COLO829 (cell line): Measurements from ENCODE around the gene BMP3.
"Not testable (repeated sequence)": the region's sequence is repeated elsewhere in the genome, so short reads cannot be mapped to it uniquely, and the experiment has no call there.

Source experiments
- DNase-seq: peaks from one replicate; pipeline ENCODE4 v3.0.0; 2012; ENCODE audit warnings: low spot score

The BMP3 gene, protein sequence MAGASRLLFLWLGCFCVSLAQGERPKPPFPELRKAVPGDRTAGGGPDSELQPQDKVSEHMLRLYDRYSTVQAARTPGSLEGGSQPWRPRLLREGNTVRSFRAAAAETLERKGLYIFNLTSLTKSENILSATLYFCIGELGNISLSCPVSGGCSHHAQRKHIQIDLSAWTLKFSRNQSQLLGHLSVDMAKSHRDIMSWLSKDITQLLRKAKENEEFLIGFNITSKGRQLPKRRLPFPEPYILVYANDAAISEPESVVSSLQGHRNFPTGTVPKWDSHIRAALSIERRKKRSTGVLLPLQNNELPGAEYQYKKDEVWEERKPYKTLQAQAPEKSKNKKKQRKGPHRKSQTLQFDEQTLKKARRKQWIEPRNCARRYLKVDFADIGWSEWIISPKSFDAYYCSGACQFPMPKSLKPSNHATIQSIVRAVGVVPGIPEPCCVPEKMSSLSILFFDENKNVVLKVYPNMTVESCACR

DNA sequence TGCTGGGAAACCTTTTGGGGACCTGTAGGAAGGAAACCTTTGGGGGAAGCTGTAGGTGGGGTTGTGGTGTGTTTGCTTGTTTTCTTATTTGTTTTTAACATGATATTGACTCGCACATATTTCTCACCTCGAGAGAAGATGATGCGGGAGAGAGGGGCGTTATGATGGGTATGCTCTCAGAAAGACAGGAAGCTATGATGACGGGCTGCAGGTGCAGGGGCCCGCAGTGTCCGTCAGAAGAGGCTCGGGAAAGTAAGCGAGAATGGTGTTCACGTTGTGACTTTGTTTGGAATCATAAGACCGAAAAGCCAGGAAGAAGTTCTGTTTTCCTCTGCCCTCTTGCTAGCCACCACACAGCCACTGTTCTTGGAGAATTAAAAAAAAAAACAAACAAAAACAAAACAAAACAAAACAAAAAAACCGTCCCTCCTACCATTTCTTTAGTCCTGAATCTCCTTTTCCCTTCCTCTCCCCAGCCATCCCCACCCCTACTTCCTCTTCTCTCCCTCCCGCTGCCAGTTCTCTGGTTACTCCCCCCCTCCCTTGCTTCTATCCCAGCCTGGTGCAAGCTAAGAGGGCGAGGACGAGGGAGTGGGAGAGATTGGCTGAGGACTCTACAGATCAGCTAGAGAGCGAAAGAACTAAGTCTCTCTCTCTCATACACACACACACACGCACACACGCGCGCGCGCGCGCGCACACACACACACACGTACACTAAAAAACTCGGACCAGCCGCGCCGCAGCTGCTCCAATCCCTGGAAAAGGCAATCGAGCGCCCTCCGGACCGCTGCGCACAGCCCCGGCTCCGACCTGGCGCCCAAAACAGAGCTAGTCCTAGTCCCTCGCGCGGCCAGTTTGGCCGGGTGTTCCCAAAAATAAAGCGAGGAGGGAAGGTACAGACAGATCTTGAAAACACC, at the start of gene BMP3:
BMP3 (plus strand) TSS at position 648 of the 920 bp plus-strand sequence. CDS start 577 bp downstream, outside the sequence.
- DNase-seq, result no peak

DNA sequence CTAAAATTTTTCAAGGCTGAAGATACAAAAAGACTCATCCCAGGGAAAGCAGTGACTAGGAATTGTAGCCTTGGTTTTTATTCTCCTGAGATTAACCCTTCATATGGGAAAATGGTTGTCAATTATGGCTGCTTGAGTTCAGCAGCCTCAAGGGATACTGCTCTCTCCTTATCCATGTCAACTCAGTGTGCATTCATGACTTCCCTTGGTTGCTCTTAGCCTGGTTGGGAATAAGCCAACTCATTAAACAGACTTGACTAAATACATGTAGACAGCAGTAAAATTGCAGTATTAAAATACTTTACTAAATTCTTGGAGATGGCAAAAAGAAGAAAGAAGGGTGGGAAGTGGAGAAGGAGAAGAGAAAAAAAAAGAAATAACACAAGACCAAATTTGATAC, 44.5 kb upstream of the BMP3 start:
- DNase-seq, result no peak

DNA sequence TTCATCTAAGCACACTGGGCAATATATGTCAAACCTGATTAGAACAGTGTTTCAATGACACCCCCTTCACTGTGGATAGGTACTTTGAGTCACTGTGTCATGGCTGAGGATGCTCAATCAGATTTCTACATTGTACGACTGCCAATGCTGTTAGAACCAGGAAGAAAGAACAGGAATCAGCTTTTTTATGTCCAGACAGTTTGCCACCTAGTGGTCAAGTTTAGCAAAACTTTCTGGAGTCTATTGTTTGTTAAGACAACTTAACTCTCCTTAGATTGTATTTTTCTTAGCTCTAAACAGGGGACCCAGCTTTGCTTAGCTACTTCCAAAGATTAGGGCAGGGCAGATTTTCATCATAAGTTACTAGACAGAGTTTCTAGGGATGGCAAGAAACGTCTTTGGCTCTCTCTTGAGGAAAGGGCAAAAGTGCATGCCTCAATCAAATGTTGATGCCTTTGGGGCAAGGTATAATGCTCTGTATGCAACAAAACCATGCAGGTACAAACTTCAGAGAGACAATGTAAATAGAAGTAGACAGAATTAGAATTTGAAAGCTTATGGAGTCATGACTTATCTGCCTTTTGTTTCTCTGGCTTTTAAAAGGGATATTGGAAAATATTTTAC, 40.5 kb upstream of the BMP3 start:
- DNase-seq, result peak; percentile 43

DNA sequence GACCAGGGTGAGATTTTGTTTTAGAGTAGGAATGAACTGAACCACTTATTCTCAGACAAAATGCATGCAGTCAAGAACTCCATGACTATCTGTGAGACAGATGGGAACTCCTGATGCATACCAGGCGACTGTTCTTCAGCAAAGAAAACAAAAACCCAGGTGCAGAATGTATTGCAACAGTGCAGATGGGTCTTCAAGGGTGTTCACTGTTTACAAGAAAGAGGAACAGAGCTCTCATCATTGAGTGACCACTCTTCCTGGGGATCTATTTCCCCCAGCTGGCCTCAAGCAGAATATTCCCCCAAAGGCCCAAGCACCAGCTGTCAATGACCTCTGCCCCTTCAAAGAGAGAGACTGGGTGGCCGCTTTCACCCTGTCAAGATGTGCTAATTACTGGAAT, 39.7 kb upstream of the BMP3 start:
- no peak for DNase-seq

DNA sequence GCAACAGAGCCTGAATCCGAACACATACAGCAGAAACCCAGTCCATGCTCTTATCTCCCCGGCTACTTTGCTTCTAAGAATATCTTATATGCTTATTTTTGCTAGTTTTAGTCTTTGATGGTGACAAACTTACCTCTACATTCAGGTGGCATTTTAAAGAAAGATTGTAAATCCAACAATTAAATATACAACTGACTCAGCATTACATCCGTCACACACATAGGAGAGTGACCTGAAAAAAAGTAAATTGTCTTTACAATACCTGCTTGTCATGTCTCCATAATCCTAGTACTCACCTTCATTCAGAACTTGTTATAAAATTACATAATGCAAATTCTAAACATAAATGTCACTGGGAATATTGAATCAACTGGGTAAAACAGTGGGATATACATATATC, 30.6 kb upstream of the BMP3 start:
- no peak for DNase-seq

DNA sequence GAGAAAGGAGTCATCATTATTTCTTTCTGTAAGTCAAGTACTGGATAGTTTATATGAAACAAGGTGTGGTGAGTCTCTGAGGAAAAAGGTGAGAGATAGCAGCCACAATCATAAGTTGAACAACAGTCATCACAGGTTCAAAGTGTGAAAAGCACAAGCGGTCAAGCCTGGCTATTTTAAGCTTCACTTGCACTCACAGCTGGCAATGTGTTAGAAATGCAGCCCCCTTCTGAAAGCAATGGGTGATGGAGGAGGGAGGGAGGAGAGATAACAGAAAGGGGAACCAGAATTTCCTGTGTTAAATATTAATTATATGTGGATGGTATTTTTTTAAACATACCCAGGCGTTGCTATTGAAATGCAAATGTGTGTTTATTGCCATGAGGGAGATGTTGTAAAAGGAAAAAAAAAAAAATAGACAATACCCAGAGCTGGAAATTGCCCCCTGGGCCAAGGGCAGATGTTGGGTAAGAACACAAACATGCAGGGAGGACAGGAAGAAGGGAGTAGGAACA, 26.9 kb upstream of the BMP3 start:
- DNase-seq, result no peak

DNA sequence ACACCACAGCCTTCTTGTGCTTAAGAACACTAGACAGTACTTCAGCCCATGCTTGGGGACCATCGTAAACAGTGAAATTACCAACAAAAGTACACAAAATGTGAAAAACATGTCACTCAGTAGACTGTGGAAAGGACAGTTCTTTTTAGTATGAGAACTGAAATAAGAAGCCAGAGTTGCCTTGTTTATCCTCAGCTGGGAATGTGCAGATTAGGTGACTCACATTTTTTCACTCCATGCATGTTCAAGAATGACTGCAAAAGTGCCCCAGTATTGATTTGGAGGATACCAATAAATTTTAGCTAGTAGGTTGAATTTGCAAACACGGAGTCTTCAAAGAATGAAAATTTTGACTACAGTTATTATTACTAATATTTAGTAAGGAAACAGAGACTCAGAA, 23.1 kb upstream of the BMP3 start:
- no peak for DNase-seq

DNA sequence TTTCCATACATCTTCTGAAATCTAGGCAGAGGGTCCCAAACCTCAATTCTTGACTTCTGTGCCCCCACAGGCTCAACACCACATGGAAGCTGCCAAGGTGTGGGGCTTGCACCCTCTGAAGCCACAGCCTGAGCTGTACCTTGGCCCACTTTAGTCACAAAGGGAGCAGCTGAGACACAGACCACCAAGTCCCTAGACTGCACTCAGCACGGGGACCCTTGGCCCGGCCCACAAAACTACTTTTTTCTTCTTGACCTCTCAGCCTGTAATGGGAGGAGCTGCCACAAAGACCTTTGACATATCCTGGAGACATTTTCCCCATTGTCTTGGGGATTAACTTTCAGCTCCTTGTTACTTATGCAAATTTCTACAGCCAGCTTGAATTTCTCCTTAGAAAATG, 13.9 kb upstream of the BMP3 start:
- DNase-seq, result not testable (repeated sequence)

DNA sequence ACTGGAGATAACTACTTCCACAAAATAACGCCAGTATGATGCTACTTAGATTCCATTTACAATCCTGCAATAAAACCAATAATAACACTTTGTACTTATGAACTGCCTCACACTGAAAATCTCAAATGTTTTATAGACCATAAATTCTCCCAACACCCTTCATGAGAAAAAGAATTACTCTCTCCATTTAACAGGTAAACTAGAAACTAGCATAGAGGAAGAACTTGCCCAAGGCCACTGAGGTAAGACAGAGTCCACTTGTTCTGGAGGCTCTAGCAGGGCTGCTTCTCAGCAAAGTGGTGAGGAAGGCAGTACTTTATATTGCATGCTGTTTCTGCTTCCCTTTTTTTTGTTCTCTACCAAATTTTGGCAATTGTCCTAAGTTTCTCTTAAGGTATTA, 11.5 kb upstream of the BMP3 start:
- DNase-seq, result no peak

DNA sequence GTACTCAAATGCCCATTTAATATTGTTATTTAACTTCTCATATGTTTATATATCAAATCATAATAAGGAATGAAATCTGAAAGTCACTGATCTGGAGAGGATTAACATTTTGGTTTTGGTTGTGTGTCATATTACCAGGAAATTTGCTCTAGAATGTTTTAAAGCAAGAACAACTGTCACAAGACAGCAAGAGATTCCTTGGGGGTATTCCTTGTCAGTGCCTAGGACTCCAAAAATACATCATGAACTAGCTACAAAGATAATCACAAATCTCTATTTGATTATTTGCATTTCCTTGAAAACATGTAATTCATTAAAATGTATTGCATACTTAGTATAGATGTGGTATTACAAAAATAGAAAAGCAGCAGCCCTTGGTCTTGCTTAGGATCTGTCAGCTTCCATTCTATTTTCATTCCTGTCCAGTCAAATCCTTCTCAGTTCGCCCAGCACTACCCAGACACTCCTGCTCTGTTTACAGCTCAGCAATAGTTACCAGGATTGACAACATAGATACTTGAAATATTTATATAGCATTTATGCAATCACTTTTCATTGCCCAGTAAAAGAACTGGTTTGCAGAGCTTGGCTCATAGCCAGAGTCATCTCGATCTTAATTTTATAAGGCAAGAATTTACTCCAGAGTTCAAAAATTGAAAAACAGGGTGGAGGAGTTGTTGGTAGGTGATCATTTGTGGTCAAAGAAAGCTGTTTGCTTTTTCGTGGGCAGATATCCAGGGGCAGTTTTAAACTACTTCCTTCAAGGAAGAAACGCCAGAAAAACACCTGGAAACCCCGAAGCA, 9.2 kb upstream of the BMP3 start:
- DNase-seq, result no peak

DNA sequence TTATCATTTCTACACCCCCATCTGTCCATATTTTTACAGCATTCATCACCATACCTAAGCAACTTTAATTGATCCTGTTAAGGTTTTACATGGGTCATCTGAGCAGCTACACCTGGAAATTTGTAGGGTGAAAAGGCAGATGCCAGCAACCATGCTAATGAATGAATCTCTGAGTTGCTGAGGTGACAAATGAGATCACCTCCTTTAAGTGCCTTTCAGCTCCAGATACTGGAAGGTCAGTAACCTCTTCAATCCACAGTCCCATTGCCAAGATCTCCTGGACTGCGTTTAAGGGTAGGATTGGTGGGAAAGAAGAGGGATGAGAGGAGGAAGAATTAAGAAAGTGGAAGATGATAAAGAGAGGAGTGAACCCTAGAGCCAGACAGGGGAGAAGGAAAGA, 8.5 kb upstream of the BMP3 start:
- no peak for DNase-seq

DNA sequence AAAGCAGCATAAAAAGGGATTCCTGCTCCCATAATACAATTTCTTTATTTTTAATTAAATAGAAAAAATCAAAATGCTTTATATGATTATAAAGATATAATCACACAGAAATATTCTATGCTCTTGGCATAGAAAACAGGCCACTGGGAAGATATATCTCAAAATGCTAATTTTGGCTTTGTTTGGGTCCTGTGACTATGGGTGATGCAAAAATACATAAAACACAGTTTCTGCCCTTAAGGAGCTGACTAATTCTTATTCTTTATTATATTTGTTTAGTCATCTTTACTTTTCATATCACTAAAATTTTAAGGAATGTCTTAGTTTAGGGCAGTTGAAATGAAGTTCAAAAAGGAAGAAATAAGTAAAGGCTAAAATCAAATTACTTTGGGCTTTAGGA, 7.0 kb upstream of the BMP3 start:
- DNase-seq, result no peak

DNA sequence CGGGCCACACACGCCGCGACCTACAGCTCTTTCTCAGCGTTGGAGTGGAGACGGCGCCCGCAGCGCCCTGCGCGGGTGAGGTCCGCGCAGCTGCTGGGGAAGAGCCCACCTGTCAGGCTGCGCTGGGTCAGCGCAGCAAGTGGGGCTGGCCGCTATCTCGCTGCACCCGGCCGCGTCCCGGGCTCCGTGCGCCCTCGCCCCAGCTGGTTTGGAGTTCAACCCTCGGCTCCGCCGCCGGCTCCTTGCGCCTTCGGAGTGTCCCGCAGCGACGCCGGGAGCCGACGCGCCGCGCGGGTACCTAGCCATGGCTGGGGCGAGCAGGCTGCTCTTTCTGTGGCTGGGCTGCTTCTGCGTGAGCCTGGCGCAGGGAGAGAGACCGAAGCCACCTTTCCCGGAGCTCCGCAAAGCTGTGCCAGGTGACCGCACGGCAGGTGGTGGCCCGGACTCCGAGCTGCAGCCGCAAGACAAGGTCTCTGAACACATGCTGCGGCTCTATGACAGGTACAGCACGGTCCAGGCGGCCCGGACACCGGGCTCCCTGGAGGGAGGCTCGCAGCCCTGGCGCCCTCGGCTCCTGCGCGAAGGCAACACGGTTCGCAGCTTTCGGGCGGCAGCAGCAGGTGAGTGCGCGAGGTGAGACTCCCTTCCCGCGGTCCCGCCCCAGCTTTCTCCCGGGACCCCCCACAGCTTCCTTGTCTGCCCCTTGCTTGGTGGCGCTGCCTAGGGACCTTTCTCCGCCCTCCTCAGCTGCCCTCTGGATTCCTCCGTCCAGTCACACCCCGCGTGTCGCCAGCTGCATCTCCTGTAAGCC, 678 bp downstream of the BMP3 start:
- DNase-seq, result no peak

DNA sequence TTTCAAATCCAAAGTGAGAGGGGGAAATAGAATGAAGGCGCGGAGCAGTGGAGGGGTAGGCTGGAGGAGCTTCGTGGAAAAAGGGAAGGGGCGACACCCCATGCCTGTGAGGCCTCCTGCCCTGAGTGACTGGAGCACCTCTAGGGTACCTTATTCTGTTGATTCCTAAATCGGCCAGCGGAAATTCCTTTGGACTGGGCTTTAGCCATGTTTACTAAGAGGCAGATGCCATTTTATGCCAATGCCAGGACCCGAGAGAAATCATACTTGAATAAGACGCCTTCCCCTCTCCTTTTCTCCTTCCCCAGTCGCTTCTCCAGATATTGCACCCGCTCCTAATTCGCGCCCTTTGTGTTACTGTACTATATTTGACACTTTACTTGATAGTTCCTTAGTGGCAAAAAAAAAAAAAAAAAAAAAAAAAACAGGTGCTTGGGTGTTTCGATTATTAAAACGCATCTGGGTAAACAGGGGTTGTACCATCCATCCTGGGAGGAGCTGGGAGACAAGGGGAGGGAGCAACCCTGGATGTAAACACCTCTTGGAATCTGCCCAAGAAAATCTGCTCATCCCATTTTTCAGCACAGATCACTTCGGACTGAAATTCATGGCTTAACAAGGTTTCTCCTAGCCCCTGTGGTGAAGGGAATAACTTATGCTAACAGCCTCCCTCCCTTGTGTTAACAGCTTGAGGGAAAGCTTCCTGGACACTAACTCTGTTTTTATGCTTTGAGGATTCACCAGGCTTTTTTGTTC, 1.5 kb downstream of the BMP3 start:
- DNase-seq, result no peak

DNA sequence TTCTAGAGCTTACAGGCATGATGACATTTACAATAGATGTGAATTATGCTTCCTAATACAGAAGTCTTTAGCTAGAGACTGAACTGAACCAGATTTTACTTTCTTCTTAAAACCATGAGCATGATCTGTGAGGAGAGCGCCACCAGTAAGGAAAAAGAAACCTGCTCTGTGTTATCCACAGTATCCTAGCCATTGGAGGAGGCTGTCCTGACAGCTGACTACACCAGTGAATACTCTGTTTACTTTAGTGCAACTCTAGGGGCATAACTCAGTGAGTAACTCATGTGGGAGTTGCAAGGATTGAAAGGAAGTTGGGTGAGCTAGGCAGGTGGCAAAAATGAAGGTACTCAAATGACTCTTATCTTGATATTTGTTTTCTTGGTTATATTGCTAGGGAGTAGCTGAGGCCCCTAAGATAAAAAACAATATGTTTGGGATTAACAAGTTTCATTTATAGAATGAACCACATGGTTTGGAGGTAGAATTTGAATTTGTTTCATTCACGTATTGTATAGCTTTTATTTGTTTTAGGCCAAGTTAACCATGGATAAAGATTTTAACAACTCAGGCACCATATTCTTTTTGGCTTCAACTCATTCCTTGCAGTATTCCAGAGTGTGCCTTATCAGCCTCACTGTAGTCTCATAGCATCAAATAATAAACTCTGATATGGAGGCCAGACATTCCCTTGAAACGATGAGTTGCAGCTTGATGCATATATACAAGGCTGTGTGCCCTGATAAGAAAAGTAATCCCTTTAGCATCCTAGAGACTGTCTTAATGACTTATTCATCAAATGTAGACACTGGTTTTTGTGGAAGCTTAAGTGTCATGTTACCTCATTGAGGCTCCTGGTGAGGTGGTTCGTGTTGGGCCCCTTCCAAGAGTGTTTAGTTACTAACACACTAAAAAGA, 2.5 kb downstream of the BMP3 start:
- no peak for DNase-seq

DNA sequence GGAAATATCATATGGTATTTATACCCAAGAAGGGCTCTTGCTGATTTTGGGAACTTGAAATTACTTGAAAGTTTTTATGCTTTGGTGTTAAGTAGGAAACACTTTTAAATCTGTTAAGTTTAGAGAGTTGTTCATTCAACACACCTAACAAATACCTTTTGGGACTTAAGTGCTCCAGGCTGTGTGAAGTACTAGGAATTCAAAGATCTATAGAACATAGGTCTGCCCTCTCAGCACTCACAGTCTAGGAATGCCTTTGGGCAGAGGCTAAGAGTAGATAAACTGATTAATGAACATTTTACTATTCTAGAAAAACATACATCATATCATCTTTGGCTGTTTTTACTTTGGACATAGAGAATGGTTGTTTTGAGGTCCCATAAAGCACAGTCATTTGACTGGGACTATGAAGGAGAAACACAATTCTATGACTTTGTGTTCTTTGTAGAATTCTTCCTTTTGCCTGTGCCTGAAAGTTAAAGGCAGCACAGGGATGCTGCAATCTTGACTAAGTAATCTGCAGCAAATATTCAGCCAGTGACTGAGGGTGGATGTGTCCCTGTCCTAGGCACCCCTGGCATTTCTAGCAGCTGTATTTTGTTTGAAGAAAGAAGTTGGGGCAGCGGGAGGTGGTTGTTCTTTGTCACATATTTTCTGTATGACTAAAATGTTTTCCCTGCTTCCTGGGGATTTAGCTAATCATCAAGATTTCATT, 8.3 kb downstream of the BMP3 start:
- DNase-seq, result no peak

DNA sequence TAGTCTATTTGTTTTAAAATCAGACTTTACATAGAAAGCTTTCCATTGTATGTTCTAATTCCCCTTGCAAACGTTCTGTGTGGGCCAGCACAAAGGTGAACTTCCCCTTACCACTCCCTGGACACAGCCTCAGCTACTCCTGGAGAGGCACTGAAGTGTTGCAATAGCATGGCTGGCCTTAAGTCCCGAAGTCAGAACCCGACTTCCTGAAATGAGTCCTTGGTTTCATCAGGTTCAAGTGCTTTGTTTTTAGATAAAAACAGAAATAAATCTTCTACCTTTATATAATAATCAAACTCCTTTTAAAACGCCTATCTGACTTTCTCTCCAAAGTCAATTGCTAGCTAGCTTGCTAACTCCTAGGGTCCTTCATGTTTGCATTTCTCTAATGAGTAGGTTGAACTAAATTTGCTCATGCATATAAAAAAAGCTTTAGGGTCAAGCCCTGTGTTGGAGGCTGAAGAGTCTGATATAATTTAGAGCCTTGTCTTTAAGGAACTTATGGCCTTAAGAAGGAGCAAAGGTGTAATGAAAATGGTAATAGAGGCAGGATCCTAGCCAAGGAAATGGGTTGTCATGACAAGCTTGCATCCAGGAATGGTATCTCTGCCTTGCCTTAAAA, 9.0 kb downstream of the BMP3 start:
- no peak for DNase-seq
